GM21619 (cell line): Measurements from ENCODE around the gene BRSK1.

ENCODE experiments used
- ATAC-seq: cut with Tn5 transposase; IDR thresholded peaks from one replicate; pipeline ENCODE4 v1.9.1; 2021; ENCODE audit not compliant: unreplicated experiment

The BRSK1 gene

GRCh38 chr19:55283548-55284377 is at the start of gene BRSK1:
TSS of gene BRSK1 (plus strand) at chr19:55283997. CDS start at chr19:55284443, 446 bp downstream.
- ATAC-seq, result no peak

- ATAC-seq, result no peak
Observed at GRCh38 chr19:55238030-55238429, 45.8 kb upstream of the BRSK1 start.

- no peak for ATAC-seq
Observed at GRCh38 chr19:55239004-55239403, 44.8 kb upstream of the BRSK1 start.

- no peak for ATAC-seq
Observed at GRCh38 chr19:55240713-55241020, 43.1 kb upstream of the BRSK1 start.

GRCh38 chr19:55241143-55241934 is 42.5 kb upstream of the BRSK1 start:
- no peak for ATAC-seq

GRCh38 chr19:55241935-55242464 is 41.8 kb upstream of the BRSK1 start:
- ATAC-seq, result no peak

GRCh38 chr19:55242517-55242916 is 41.3 kb upstream of the BRSK1 start:
- no peak for ATAC-seq

- ATAC-seq, result no peak
Observed at GRCh38 chr19:55244004-55244680, 39.7 kb upstream of the BRSK1 start.

- no peak for ATAC-seq
Observed at GRCh38 chr19:55245236-55245904, 38.4 kb upstream of the BRSK1 start.

GRCh38 chr19:55246462-55247451 is 37.0 kb upstream of the BRSK1 start:
- ATAC-seq, result no peak

- ATAC-seq, result no peak
Observed at GRCh38 chr19:55247621-55248099, 36.1 kb upstream of the BRSK1 start.

- ATAC-seq, result no peak
Observed at GRCh38 chr19:55248166-55248675, 35.6 kb upstream of the BRSK1 start.

GRCh38 chr19:55248704-55249103 is 35.1 kb upstream of the BRSK1 start:
- ATAC-seq, result no peak

GRCh38 chr19:55249841-55250240 is 34.0 kb upstream of the BRSK1 start:
- no peak for ATAC-seq

GRCh38 chr19:55250262-55251036 is 33.3 kb upstream of the BRSK1 start:
- ATAC-seq, result no peak

- ATAC-seq, result no peak
Observed at GRCh38 chr19:55251341-55252081, 32.3 kb upstream of the BRSK1 start.

GRCh38 chr19:55252760-55253663 is 30.8 kb upstream of the BRSK1 start:
- no peak for ATAC-seq
